Stimulated activated CD8-positive, alpha-beta memory T cell treated with anti-CD3 and anti-CD28 coated beads, Interleukin-4, amount 100 ng/mL, for 24 hours (primary cell): ENCODE results near the gene BRD9.
"Not testable (repeated sequence)": the region's sequence is repeated elsewhere in the genome, so short reads cannot be mapped to it uniquely, and the experiment has no call there.

ENCODE experiments used
- DNase-seq: peaks from one replicate; pipeline ENCODE4 v3.0.0-alpha.2; 2020; ENCODE audit warnings: low read depth

The BRD9 gene

DNA sequence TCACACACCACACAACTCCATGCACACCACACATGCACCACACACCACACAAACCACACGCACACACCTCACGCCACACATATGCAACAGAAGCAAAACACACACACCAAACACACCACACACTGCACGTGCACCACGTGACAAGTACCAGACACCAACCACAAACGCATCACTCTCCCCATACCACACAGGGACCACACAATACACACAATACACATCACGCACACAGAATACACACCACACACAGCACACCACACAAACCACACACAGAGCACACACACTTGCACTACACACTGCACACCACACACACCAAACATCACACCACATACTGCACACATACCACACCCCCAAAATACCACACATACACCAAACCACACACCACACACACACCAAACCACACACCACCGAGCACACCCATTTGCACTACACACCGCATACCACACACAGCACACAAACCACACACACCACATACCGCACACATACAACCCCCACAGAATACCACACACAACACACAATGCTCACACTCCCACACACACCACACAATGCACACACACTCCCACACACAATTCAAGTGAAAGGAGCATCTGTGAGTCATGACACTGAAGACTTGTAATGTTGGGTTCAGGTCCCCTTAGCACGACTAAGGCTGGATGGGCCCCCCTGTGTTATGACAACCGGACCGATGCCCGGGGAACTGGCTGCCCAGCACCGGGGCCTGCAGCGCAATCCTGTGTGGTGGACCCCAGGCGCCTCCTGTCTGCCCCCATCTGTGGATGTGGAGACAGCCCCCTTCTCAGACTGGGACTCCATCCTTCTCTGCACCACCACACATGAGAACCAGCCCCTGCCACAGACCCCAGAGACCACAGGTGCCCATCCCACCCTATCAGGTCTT is 35.8 kb downstream of the BRD9 start:
- no peak for DNase-seq

DNA sequence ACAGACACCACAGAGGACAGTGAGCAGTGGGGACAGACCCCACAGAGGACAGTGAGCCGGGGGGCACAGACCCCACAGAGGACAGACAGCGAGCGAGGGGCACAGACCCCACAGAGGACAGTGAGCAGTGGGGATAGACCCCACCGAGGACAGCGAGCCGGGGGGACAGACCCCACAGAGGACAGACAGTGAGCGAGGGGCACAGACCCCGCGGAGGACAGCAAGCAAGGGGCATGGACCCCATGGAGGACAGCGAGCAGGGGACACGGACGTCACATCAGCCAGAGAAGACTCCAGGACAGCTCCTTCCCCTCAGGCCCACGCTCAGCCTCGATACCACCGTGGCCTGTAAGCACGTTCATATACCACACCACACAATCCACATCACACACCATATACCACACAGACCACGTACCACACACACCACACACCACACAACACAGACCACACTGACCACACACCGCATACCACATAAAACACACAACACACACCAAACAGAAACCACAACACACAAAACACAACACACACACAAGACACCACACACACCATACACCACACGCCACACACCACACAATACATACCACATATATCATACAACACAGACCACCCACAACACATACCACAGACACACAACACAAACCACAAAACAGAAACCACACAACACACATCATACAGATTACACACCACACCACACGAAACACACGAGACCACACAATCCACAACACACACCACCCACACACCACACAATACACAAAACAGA is 36.6 kb downstream of the BRD9 start:
- no peak for DNase-seq

DNA sequence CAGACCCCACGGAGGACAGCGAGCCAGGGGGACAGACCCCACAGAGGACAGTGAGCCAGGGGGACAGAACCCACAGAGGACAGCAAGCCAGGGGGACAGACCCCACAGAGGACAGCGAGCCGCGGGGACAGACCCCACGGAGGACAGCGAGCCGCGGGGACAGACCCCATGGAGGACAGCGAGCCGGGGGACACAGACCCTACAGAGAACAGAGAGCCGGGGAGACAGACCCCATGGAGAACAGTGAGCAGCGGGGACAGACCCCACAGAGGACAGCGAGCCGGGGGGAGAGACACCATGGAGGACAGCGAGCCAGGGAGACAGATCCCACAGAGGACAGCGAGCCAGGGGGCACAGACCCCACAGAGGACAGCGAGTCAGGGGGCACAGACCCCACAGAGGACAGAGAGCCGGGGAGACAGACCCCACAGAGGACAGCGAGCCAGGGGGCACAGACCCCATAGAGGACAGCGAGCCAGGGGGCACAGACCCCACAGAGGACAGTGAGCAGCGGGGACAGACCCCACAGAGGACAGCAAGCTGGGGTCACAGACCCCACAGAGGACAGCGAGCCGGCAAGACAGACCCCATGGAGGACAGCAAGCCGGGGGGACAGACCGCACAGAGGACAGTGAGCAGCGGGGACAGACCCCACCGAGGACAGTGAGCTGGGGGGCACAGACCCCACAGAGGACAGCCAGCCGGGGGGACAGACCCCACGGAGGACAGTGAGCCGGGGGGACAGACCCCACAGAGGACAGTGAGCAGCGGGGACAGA is 37.4 kb downstream of the BRD9 start:
- DNase-seq, result no peak

DNA sequence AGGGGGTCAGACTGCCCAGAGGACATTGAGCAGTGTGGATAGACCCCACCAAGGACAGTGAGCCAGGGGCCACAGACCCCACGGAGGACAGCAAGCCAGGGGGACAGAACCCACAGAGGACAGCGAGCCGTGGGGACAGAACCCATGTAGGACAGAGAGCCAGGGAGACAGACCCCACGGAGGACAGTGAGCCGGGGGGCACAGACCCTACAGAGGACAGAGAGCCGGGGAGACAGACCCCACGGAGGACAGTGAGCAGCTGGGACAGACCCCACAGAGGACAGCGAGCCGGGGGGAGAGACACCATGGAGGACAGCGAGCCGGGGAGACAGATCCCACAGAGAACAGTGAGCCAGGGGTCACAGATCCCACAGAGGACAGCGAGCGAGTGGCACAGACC is 38.4 kb downstream of the BRD9 start:
- DNase-seq, result no peak

DNA sequence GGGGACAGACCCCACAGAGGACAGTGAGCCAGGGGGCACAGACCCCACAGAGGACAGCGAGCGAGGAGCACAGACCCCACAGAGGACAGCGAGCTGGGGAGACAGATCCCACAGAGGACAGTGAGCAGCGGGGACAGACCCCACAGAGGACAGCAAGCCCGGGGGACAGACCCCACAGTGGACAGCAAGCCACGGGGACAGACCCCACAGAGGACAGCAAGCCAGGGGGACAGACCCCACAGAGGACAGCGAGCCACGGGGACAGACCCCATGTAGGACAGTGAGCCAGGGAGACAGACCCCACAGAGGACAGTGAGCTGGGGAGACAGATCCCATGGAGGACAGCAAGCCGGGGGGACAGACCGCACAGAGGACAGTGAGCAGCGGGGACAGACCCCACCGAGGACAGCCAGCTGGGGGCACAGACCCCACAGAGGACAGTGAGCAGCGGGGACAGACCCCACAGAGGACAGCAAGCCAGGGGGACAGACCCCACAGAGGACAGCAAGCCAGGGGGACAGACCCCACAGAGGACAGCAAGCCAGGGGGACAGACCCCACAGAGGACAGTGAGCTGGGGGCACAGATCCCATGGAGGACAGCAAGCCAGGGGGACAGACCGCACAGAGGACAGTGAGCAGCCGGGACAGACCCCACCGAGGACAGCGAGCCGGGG is 39.0 kb downstream of the BRD9 start:
- DNase-seq, result not testable (repeated sequence)

DNA sequence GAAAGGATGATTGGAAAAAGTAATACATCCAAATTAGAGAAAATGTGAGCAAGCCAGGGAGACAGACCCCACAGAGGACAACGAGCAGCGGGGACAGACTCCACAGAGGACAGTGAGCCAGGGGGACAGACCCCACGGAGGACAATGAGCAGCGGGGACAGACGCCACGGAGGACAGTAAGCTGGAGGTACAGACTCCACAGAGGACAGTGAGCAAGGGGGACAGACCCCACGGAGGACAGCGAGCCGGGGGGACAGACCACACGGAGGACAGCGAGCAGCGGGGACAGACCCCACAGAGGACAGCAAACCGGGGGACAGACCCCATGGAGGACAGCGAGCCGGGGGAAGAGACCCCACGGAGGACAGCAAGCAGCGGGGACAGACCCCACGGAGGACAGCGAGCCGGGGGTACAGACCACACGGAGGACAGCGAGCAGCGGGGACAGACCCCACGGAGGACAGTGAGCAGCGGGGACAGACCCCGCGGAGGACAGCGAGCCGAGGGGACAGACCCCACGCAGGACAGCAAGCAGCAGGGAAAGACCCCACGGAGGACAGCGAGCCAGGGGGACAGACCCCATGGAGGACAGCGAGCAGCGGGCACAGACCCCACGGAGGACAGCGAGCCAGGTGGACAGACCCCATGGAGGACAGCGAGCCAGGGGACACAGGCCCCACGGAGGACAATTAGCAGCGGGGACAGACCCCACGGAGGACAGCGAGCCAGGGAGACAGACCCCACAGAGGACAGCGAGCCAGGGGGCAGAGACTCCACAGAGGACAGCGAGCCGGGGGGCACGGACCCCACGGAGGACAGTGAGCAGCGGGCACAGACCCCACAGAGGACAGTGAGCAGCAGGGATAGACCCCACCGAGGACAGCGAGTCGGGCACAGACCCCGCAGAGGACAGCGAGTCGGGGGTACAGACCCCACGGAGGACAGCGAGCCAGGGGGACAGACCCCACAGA is 39.9 kb downstream of the BRD9 start:
- no peak for DNase-seq

DNA sequence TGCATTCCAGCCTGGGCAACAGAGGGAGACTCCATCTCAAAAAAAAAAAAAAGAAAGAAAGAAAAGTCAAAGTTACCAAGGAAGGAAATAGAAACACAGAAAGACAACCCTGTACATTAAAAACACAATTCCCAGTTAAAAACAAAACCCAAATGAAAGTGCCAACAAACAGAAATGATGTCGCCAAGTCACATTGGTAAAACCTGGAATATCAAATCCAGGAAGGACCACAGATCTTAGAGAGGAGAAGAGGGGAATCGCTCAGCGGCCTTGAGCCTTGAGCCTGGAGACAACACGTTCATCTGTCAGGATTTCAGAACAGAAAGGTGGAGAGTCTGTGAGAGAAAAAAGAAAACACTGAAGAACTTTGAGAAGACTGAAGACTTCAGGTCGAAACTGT is 40.6 kb downstream of the BRD9 start:
- no peak for DNase-seq

DNA sequence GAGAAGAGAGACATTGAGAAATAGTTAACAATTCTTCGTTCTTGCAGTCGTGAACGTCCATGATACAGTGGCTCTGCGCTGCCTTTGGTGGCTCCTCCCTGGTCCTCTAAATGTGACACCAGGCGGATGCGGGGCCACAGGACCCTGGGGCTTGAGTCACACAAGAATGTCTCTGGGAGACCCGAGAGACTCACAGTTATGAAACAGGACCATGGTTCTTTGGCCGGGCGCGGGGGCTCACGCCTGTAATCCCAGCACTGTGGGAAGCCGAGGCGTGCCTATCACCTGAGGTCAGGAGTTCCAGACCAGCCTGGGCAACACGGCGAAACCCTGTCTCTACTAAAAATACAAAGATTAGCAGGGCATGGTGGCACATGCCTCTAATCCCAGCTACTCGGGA is 41.0 kb downstream of the BRD9 start:
- no peak for DNase-seq

DNA sequence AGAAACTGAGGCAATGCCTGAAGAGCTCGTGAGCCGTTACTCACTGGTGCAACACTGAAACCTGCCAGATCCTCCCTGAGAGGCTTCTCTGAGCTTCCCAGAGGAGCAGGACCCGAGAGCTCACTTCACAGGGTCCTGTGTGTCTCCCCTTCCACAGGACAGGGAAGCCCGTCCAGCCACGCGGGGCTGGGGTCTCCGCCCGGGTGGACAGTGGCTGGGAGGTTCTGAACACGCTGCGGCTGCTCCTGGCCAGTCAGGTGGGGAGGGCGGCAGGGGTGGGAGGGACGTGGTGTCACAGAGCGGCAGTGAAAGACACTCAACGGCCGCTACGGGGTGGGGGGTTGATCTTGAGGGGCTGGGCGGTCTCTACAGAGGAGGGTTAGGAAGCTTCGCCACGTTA is 41.5 kb downstream of the BRD9 start:
- DNase-seq, result no peak

DNA sequence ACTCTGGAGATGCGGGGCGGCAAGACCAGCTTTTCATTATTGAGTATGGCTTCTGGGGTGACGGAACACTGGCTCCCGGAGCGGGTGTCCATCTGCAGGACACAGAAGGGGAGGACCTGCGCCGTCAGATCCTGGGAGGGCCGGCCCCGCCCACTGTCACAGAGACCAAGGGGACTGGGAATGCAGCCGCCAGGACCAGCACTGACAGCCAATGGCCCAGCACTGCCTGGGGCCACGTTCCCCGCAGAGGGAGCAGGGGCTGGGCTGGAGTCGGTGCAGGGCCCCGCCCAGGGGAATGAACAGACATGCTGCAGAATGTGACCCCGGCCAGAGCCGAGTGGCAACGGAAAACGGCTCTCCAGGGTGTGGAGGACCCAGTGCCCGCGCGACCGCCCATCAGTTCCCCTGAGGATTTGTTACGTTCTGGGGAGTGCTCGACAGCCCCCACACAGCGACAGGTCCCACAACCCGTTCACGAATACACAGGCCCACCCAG is 42.0 kb downstream of the BRD9 start, which contains the start of gene ZDHHC11:
Gene ZDHHC11, minus strand, starts transcription at position 476 of the 496 bp plus-strand sequence. Its CDS starts 384 bp downstream, at position 92.
- DNase-seq, result no peak

DNA sequence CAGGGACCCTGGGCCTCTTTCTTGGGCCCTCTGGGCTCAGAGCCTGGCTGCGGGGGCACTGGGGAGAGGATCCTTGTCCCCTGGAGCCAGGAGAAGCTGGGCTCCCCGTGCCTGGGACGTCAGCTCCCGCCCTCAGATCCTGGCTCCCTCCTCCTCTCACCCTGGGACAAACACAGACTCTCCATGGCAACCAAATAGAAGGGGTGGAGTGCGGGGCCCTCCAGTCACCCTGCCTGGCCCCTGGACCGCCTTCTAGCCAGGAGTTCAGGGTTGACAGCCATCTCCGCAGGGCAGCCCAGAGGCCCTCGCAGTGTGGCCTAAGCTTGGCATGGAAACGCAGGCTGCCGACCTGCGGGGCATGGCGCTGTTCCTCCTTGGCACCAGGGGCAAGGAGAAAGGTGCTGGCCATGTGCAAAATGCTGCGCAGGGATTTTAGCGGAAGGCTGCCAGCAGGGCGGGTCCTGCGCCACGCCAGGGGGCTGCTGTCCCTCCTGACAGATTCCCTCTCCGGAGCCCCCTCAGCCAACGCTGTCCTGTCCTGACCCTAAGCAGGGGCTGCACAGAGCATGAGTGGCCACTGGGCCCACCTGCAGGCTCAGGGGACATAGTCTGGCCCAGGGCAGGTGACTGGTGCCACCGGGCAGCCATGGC is 42.8 kb downstream of the BRD9 start:
- DNase-seq, result no peak

DNA sequence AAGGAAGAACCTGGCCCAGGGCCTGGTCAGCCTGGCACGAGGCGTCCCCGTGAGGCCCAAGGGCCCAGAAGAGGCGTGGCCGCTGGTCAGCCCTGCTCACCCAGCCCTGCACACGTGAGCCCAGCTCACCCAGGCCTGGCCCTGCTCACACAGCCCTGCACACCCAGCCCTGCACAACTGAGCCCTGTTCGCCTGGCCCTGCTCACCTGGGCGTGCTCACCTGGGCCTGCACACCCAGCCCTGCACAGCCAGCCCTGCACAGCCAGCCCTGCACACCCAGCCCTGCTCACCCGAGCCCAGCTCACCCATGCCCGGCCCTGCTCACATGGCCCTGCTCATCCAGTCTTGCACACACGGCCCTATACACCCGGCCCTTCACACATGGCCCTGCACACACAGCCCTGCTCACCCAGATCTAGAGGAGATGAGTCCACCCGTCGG is 43.9 kb downstream of the BRD9 start:
- no peak for DNase-seq

DNA sequence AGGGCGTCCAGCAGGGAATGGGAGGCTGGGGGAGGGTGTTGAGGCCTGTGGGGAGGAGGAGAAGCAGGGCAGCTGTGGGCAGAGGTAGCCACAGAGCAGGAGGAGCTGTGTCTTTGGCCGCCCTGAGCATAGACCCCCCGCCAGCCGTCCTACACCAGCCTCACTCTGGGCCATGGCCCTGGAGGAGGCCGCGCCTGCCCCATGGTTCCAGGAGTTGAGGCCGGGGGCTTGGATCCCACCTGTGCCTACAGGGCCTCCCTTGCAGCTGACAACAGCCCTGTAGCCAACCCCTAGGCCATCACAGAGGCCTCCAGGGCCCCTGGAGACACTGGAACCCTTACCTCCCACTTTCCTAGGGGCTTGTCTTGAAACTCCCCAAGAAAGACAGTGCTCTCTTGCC is 44.9 kb downstream of the BRD9 start:
- not testable (repeated sequence) for DNase-seq

DNA sequence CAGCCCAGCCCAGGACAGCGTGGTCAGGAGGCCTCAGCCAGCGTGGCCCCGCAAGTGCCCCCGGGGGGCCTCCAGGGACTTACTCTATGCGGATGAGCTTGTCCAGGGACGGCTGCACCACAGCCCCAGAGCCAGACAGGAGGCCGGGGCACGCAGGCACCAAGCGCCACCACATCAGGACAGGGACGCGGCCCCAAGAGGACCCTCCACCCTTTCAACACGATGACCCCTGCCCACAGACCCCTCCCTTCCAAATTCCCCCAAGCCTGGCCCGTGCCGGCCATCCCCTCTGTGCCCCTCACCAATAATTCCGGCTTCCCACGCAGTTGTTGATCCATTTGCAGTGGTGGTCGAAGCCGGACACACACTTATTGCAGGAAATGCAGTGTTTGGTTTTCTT is 45.4 kb downstream of the BRD9 start:
- not testable (repeated sequence) for DNase-seq

DNA sequence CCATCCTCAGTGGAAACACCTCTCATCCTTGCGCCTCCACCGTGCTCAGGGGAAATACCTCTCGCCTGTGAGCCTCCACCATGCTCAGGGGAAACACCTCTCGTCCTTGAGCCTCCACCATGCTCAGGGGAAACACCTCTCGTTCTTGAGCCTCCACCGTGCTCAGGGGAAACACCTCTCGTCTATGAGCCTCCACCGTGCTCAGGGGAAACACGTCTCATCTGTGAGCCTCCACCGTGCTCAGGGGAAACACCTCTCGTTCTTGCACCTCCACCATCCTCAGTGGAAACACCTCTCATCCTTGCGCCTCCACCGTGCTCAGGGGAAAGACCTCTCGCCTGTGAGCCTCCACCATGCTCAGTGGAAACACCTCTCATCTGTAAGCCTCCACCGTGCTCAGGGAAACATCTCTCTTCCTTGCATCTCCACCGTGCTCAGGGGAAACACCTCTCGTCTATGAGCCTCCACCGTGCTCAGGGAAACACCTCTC is 46.0 kb downstream of the BRD9 start:
- not testable (repeated sequence) for DNase-seq

DNA sequence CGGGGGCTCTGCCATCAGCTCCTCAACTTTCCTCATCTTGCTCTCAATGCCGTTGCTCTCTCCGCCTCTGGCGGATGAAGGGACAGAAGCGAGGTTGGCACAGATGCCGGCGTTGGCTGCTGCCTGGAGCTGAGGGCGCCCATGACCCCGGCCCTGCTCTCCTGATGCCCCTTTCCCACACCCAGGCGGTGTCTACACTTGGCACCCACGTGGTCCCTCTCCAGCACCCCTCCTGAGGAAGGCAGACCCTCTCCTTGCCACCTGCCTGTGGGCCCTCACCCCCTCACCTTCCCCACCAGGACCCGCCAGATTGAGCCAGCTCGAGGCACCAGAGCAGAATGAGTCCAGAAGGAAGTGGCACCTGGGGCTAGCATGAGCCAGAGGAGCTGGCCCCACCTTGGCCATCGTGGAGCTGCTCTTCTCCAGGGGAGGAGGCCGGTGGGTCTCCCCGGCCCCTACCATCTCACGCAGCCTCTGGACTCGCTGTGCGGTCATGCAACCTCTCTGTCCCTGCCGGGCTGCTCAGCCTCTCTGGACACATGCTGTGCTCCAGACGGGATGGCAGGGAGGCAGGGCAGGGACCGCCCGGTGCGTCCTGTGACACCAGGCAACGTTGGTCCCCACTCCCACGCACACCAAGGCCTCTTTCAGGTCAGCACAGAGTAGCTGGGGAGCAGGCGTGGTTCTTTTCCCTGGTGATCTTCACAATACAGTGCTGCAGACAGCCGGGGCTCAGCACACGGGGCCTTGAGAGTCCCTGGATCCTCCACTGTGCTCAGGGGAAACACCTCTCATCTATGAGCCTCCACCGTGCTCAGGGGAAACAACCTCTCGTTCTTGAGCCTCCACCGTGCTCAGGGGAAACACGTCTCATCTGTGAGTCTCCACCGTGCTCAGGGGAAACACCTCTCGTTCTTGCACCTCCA is 46.7 kb downstream of the BRD9 start:
- not testable (repeated sequence) for DNase-seq

DNA sequence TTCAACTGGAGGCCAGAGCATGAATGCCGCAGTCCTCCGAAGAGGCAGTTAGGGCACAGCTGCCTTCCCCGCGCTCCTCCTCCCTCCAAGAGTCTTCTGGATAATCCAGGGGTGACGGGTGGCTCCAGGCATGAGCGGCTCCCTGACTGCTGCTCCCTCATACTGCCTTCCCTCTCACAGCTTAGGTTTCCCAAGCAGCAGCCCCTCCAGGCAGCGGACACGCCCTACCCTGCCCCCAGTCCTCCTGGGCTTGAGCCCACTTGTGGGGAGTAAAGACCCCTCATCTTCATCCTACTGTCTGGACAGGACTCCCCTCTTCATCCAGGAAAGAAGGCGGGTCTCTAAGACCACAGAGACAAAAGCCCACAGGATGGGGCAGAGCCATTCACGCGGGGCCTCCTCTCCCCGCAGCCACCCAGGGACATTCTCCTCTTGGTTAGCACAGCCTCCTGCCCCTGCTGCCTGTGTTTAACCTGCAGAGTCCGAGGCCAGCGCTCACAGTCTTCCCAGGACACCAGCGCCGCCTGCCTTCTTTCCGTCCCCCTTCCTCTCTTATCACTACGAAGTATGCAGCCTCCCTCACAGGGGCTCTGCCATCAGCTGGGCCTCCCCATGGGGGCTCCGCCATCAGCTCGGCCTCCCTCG is 47.4 kb downstream of the BRD9 start:
- DNase-seq, result not testable (repeated sequence)

DNA sequence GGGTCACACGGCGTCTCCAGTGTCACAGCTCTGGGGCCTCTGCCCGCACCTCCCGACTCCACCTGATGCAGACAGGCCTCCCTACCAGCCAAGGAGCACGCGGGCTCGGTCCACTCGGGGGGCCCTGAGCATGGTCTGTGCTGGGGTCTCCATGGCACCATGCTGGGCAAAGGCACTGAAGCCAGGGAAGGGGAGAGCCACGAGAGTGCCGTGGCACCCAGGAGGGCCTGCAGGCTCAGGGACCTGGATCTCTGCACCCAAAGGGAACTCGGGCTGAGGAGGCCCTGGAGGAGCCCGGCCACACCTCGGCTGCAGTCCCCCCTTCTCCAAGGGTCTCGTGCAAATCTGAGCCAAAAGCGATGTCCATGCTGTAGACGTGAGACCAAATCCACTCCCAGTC is 48.2 kb downstream of the BRD9 start:
- DNase-seq, result not testable (repeated sequence)
